Endothelial cell of umbilical vein (primary cell): ENCODE results near the gene CCL17.

Experiments
- CTCF ChIP-seq, 2 donors: IDR thresholded peaks; 1 replicate in 1 of 2; 2 replicates in 1 of 2; pipeline ENCODE4 v1.5.1; 2011; ENCODE audit warnings: low read length in 2 of 2, mild to moderate bottlenecking in 2 of 2, moderate library complexity in 2 of 2, control low read depth in 1 of 2, inconsistent platforms in 1 of 2, low read depth in 1 of 2; ENCODE audit not compliant: insufficient read depth in 1 of 2; ENCODE audit errors: extremely low read depth in 1 of 2
- EZH2 ChIP-seq: IDR thresholded peaks from 2 replicates; pipeline ENCODE4 v1.6.1; 2012; ENCODE audit warnings: borderline replicate concordance, low read depth, mild to moderate bottlenecking, moderate library complexity, low read length, inconsistent platforms; ENCODE audit not compliant: severe bottlenecking
- FOS ChIP-seq: IDR thresholded peaks from 2 replicates; pipeline ENCODE4 v1.6.1; 2011; ENCODE audit warnings: mild to moderate bottlenecking, low read length, moderate library complexity, borderline replicate concordance; ENCODE audit not compliant: insufficient read depth
- GATA2 ChIP-seq: IDR thresholded peaks from 2 replicates; pipeline ENCODE4 v1.7.0; 2011; ENCODE audit warnings: low read depth, mild to moderate bottlenecking, moderate library complexity, mixed read lengths, low read length; ENCODE audit not compliant: insufficient read length, insufficient read depth
- JUN ChIP-seq: IDR thresholded peaks from 2 replicates; pipeline ENCODE4 v1.6.1; 2011; ENCODE audit warnings: borderline replicate concordance, low read depth; ENCODE audit not compliant: insufficient read length, insufficient read depth
- POLR2A ChIP-seq: IDR thresholded peaks from 2 replicates; pipeline ENCODE4 v1.6.1; 2012; ENCODE audit warnings: low read depth, mild to moderate bottlenecking, control low read depth, low read length
- POLR2AphosphoS5 ChIP-seq: IDR thresholded peaks from 2 replicates; pipeline ENCODE4 v1.6.1; 2012; ENCODE audit warnings: low read depth, mild to moderate bottlenecking, control low read depth, low read length, moderate library complexity; ENCODE audit not compliant: insufficient read depth
- TF ChIP-seq, protein P1 (sequence below): IDR thresholded peaks from 2 replicates; pipeline ENCODE4 v1.6.1; 2011; ENCODE audit not compliant: insufficient read depth, insufficient read length

DNA sequence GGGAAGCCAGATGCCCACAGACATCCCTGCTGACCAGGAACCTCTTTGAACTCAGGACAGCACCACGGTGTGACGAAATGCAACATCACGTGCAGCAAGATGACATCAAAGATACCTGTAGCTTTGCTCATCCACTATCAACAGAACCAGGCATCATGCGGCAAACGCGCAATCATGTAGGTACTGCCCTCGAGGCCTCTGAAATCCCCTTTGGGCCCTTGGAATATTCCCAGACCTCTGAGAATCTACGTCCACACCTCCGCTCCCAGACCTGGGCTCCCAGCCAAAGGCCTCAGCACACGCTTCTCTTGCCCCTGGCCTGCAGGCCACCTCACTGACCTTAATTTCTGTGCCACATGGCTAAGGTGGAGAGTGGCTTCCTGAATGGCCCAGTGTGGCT, 25.0 kb upstream of the CCL17 start:
- TF ChIP-seq EZH2 (no peak), CTCF (IDR thresholded peaks at IDR 0.05; ENCODE audit: extremely low read depth in 1 of 2, insufficient read depth in 1 of 2, low read depth in 1 of 2, low read length in 2 of 2) (no peak), GATA2 (no peak), POLR2A (no peak), POLR2AphosphoS5 (no peak), FOS (no peak), JUN (no peak)
- TF ChIP-seq, protein P1, sequence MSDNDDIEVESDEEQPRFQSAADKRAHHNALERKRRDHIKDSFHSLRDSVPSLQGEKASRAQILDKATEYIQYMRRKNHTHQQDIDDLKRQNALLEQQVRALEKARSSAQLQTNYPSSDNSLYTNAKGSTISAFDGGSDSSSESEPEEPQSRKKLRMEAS = no peak
